Measurements from ENCODE around the gene FAH. TPM values are rescaled to one million over a fixed set of nuclear protein-coding genes. Genes with fewer than 3 reads are reported as not detected.

Gene FAH
- total RNA-seq (ENCODE audit: low replicate concordance) = 8.3 and 15.3 TPM in 2 replicates

GRCh38 chr15:80152896-80153876 is at the start of gene FAH:
Gene FAH (plus strand): TSS chr15:80152999. CDS start chr15:80153055, 56 bp downstream.
- no peak within 1 kb of the TSS for H3K9ac ChIP-seq
- H3K27me3 Mint-ChIP-seq (ENCODE audit: insufficient read depth, low read depth) = peaks cover 8% of the 10 kb centered on the region
- peaks cover 19% of the 10 kb centered on the region for H3F3A ChIP-seq (ENCODE audit: low read depth)
- no peaks in the 10 kb centered on the region for H3K36me3 Mint-ChIP-seq
- no peaks in the 10 kb centered on the region for H3K36me3 ChIP-seq
- H4K20me1 ChIP-seq (ENCODE audit: low read depth) = no peaks in the 10 kb centered on the region
- H3K79me2 ChIP-seq (ENCODE audit: low read depth) = no peaks in the 10 kb centered on the region
- peaks cover 5% of the 10 kb centered on the region for H3K4me1 ChIP-seq
- H3K9me3 ChIP-seq (ENCODE audit: low read depth) = no peaks in the 10 kb centered on the region
- peak within 1 kb of the TSS; percentile 91 for H3K4me3 Mint-ChIP-seq
- H3K4me2 ChIP-seq = peak within 1 kb of the TSS; percentile 95
- no peak within 1 kb of the TSS for H3K27ac ChIP-seq
- H2AFZ ChIP-seq (replicated peaks) = peak within 1 kb of the TSS; percentile 68
- H3K4me3 ChIP-seq = peak within 1 kb of the TSS; percentile 66
- TF ChIP-seq EZH2phosphoT487 (IDR thresholded peaks at IDR 0.05) (no peak), CTCF (IDR thresholded peaks at IDR 0.05) (no peak), EZH2 (IDR thresholded peaks at IDR 0.05) (no peak)
- H3K9me3 Mint-ChIP-seq = no peaks in the 10 kb centered on the region
- peaks cover 25% of the 10 kb centered on the region for H3K27me3 ChIP-seq
- peak; percentile 48 for DNase-seq (ENCODE audit: low spot score)
- H3K4me1 Mint-ChIP-seq = peaks cover 33% of the 10 kb centered on the region
- peak within 1 kb of the TSS; percentile 30 for H3K27ac Mint-ChIP-seq

DNA sequence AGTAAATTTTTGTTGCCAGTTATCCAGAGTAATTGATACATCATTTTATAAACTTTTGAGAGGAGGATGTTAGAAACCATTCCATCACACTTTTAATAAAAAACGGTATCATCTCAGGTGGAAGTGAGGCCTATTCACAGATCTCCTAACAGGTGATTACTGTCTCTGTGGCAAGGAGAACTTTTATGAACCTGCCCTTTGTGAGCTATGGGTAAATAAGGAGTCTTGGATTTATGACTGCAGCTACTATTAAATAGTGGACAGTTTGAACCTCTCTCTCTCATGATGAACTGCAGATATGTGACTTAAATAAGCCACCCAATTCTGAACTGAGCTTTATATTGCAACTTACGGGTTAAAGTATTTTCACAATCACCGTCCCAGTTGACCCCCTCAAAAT is 47.6 kb upstream of the FAH start:
- H3K27me3 Mint-ChIP-seq (ENCODE audit: insufficient read depth, low read depth) = no peaks in the 10 kb centered on the region
- no peak overlapping the region for H3K4me2 ChIP-seq
- H3K36me3 ChIP-seq = no peaks in the 10 kb centered on the region
- H3F3A ChIP-seq (ENCODE audit: low read depth) = no peaks in the 10 kb centered on the region
- H3K27ac ChIP-seq = no peak overlapping the region
- peaks cover 4% of the 10 kb centered on the region for H3K4me1 ChIP-seq
- DNase-seq (ENCODE audit: low spot score) = no peak
- H3K4me1 Mint-ChIP-seq = no peaks in the 10 kb centered on the region
- no peak overlapping the region for H3K4me3 Mint-ChIP-seq
- peaks cover 5% of the 10 kb centered on the region for H3K36me3 Mint-ChIP-seq
- no peaks in the 10 kb centered on the region for H3K9me3 Mint-ChIP-seq
- H3K27me3 ChIP-seq = no peaks in the 10 kb centered on the region
- no peaks in the 10 kb centered on the region for H3K9me3 ChIP-seq (ENCODE audit: low read depth)
- TF ChIP-seq EZH2 (IDR thresholded peaks at IDR 0.05) = no peak
- TF ChIP-seq CTCF (IDR thresholded peaks at IDR 0.05) = no peak
- TF ChIP-seq EZH2phosphoT487 (IDR thresholded peaks at IDR 0.05) = no peak
- H3K9ac ChIP-seq = no peak overlapping the region
- H3K27ac Mint-ChIP-seq = no peak overlapping the region
- H3K79me2 ChIP-seq (ENCODE audit: low read depth) = peaks cover 96% of the 10 kb centered on the region
- H3K4me3 ChIP-seq = no peak overlapping the region
- H2AFZ ChIP-seq (replicated peaks) = no peak overlapping the region
- H4K20me1 ChIP-seq (ENCODE audit: low read depth) = peaks cover 76% of the 10 kb centered on the region

DNA sequence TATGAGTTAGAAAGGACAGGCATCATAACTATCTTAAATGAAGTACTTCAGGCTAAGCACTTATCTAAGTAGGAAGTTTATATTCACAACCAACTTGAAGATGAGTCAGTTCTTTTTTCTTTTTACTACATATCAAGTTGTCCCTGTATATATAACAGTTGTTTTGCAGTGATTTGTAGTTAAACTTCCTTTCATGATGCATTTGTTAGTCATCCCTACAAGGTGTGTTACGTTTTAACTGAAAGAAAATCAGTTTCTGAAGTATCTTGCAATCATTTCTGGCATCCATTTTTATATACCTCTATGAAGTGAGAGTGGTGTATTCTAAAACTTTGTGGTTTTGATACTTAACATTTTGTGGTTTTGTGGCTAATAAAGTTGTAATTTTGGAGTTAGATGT is 47.2 kb upstream of the FAH start:
- no peaks in the 10 kb centered on the region for H3F3A ChIP-seq (ENCODE audit: low read depth)
- Mint-ChIP-seq H3K27me3 (ENCODE audit: insufficient read depth, low read depth) (no peaks in the 10 kb centered on the region), H3K9me3 (no peaks in the 10 kb centered on the region), H3K36me3 (peaks cover 5% of the 10 kb centered on the region), H3K4me1 (no peaks in the 10 kb centered on the region), H3K4me3 (no peak overlapping the region), H3K27ac (no peak overlapping the region)
- H3K27me3 ChIP-seq = no peaks in the 10 kb centered on the region
- no peak overlapping the region for H3K27ac ChIP-seq
- H4K20me1 ChIP-seq (ENCODE audit: low read depth) = peaks cover 79% of the 10 kb centered on the region
- peaks cover 96% of the 10 kb centered on the region for H3K79me2 ChIP-seq (ENCODE audit: low read depth)
- H3K36me3 ChIP-seq = no peaks in the 10 kb centered on the region
- H3K9ac ChIP-seq = no peak overlapping the region
- no peaks in the 10 kb centered on the region for H3K9me3 ChIP-seq (ENCODE audit: low read depth)
- TF ChIP-seq EZH2 (IDR thresholded peaks at IDR 0.05) (no peak), EZH2phosphoT487 (IDR thresholded peaks at IDR 0.05) (no peak)
- H3K4me2 ChIP-seq = no peak overlapping the region
- no peak overlapping the region for H3K4me3 ChIP-seq
- H2AFZ ChIP-seq (replicated peaks) = no peak overlapping the region
- peaks cover 4% of the 10 kb centered on the region for H3K4me1 ChIP-seq
- DNase-seq (ENCODE audit: low spot score) = no peak

DNA sequence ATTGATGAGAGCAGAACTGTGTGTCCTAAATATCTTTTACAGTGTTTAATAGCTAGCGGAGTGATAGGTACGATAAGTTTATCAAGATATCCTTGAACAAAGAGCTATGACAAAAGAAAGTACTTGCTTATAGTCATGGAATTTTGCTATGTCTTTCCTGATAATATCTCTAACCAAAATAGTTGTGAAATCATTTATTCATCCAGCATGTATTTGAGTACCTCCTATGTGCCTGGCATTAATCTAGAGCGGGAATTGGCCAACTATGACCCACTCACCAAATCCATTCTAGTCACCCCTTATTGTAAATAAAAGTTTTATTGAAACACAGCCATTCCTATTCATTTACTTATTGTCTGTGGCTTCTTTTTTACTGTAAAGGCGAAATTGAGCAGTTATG is 46.7 kb upstream of the FAH start:
- H3K27ac ChIP-seq = no peak overlapping the region
- H3K27me3 ChIP-seq = no peaks in the 10 kb centered on the region
- TF ChIP-seq EZH2phosphoT487 (IDR thresholded peaks at IDR 0.05) = no peak
- TF ChIP-seq EZH2 (IDR thresholded peaks at IDR 0.05) = no peak
- H3K36me3 ChIP-seq = no peaks in the 10 kb centered on the region
- H3K9me3 Mint-ChIP-seq = no peaks in the 10 kb centered on the region
- H3K27ac Mint-ChIP-seq = no peak overlapping the region
- peaks cover 4% of the 10 kb centered on the region for H3K4me1 ChIP-seq
- no peaks in the 10 kb centered on the region for H3K9me3 ChIP-seq (ENCODE audit: low read depth)
- H3K4me1 Mint-ChIP-seq = no peaks in the 10 kb centered on the region
- no peak overlapping the region for H3K9ac ChIP-seq
- DNase-seq (ENCODE audit: low spot score) = no peak
- H3K27me3 Mint-ChIP-seq (ENCODE audit: insufficient read depth, low read depth) = no peaks in the 10 kb centered on the region
- H2AFZ ChIP-seq (replicated peaks) = no peak overlapping the region
- peaks cover 95% of the 10 kb centered on the region for H3K79me2 ChIP-seq (ENCODE audit: low read depth)
- no peak overlapping the region for H3K4me2 ChIP-seq
- peaks cover 82% of the 10 kb centered on the region for H4K20me1 ChIP-seq (ENCODE audit: low read depth)
- H3F3A ChIP-seq (ENCODE audit: low read depth) = no peaks in the 10 kb centered on the region
- H3K4me3 Mint-ChIP-seq = no peak overlapping the region
- H3K36me3 Mint-ChIP-seq = peaks cover 5% of the 10 kb centered on the region
- no peak overlapping the region for H3K4me3 ChIP-seq
